Renal cortex interstitium (tissue), 11 donors: ENCODE results near the gene RCOR3. TPM values are rescaled to one million over a fixed set of nuclear protein-coding genes. Genes with fewer than 3 reads are reported as not detected.
"Not testable (repeated sequence)": the region's sequence is repeated elsewhere in the genome, so short reads cannot be mapped to it uniquely, and the experiment has no call there.

Experiments
- DNase-seq, 11 donors: peaks; one replicate each; pipeline ENCODE4 v3.0.0-alpha.2; 2013; ENCODE audit warnings: low read depth in 9 of 11, low spot score in 4 of 11; ENCODE audit errors: extremely low read depth in 1 of 11
- polyA plus RNA-seq, 3 donors: library from polyadenylated mRNA; unstranded; fragments of 120-200 nt; gene quantifications; one replicate each; pipeline ENCODE4 v1.2.1, GENCODE V29; 2013; ENCODE audit not compliant: insufficient read length in 3 of 3

RCOR3 gene
- polyA plus RNA-seq, 3 donors, result 69.3 to 106 (median 76.8) TPM

DNA sequence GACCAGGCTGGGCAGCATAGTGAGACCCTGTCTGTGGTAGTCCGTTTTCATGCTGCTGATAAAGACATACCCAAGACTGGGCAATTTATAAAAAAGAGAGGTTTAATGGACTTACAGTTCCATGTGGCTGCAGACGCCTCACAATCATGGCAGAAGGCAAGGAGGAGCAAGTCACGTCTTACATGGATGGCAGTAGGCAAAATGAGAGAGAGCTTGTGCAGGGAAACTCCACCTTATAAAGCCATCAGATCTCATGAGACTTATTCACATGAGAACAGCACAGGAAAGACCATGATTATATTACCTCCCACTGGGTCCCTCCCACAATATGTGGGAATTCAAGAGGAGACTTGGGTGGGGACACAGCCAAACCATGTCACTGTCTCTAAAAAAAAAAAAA lies 92.9 kb downstream of the RCOR3 start:
- not testable (repeated sequence) for DNase-seq

DNA sequence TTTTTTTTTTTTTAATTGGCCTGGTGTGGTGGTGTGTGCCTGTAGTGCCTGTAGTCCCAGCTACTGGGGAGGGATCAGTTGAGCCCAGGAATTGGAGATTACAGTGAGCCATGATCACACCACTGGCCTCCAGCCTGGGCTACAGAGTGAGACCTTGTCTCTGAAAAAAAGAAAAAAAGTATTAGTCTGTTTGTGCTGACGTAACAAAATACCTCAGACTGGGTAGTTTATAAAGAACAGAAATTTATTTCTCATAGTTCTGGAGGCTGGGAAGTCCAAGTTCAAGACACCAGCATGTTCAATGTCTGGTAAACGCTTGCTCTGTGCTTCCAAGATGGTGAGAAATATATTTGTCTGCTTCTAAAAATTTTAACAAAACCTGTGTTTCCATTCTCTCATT lies 93.3 kb downstream of the RCOR3 start:
- no peak for DNase-seq

DNA sequence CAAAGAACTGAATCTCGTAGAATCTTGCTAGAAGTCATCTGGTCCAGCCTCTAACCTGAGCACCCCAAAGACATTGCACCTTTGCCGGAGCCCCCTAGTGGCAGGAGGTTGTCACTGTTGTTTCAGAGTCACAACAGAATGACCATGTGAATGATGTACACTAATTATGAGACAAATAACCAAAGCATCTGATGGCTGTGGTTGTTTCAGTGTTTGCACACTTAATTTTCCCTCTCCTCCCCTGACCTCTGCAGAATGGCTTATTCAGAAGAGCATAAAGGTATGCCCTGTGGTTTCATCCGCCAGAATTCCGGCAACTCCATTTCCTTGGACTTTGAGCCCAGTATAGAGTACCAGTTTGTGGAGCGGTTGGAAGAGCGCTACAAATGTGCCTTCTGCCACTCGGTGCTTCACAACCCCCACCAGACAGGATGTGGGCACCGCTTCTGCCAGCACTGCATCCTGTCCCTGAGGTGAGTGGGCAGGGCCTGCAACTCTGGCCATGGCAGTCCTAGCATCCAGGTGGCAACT lies 93.9 kb downstream of the RCOR3 start:
- no peak for DNase-seq

DNA sequence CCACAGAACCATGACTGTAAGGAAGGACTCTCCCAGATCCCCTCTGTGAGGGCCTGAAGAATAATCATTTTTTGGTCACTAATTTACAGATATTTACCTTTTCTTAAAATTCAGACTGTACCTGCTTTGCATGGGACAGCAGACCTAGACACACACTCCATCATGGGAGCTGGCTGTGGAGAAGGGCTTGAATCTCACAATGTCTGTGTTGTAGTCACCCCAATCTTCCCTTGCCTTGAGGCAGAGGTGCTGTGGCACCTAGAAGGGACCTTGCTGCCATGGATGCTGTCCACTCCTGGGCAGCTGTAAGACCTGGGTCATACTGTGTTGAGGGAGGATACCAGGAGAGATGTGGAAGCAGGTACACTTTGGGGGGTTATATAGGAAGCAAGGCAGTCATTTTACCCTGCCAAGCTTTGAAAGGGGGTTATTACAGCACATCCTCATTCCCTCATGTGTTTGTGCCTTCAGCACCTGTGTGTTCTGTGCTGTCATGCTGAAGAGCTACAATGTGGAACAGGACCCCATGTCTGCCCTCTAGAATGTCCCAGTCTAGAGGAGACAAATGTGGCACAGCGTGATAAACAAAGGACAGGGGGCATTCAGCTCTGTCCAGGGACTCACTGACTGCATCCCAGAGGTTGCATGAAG lies 94.5 kb downstream of the RCOR3 start:
- no peak for DNase-seq

DNA sequence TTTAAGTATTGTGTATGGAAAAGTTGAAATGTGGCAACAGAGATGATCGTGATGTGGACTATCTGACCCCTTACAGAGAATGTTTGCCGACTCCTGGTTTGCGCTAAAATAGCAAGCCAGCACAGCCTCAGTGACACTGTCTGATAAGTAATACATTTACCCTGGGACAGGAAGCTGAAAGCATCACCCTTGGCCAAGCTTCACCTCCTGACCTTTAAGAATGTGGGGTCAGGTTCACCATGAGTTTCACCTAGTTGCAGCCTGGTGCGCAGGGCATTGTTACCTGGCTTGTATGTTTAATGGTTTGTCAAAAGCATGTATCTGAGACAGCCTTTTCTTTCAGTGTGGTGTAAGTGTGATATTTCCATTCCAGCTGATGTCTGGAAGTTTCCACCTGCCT lies 96.7 kb downstream of the RCOR3 start:
- DNase-seq, result no peak

DNA sequence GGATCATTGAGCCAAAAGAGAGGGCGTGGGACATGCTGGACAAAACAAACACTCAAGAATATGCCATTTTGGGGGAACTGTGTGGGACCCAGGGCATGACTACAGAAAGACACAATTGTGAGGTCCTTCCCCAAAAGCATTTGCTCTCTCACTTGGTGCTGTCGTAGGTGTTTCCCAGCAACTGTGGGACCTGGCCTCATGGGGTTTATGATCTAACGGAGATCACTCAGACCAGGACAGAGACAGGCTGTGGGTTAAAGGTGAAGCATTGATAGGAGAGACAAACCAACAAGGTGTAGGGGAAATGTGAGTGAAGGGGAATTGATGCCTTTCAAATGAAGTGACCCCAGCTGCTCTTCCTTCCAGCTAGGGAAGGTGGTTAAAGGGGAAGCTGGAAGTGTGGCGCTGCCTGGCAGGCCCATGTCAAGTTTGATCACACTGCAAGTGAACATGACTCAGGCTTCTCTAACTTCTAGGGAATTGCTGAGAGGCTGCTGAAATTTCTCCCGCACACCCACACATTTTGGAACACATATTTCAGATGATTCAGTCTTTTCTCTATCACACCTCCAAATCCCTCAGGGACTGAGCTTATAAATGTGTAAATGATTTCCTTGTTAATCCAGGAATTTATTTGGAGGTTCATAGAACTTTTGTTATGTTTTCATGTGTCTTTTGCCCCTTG lies 97.7 kb downstream of the RCOR3 start:
- no peak for DNase-seq

DNA sequence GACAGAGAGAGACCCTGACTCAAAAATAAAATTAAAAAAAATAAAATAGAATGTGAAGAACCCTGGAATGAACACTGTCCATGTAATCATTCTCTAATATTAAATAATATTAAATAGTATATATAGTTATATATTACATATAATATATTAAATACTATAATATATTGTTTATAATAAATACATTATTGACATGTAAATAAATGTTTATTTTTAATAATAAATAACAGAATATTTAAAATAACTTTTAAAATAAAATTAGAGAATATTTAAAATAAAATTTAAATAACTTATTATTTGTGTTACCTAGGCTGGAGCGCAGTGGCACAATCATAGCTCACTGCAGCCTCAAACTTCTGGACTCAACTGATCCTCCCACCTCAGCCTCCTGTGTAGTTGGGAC lies 99.5 kb downstream of the RCOR3 start:
- DNase-seq, result no peak

DNA sequence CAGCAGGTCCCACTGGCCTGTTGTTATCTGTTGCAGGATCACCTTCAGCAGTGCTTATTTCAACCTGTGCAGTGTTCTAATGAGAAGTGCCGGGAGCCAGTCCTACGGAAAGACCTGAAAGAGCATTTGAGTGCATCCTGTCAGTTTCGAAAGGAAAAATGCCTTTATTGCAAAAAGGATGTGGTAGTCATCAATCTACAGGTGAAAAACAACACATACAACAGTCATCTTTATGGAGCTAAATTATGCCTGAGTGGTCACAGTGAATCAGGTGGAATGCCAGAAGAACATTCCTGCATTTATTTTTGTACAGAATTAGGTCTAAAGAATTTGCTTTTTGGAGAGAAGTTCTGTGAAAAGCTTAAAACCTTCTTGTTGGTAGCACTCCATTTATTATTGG lies 100.7 kb downstream of the RCOR3 start:
- no peak for DNase-seq

DNA sequence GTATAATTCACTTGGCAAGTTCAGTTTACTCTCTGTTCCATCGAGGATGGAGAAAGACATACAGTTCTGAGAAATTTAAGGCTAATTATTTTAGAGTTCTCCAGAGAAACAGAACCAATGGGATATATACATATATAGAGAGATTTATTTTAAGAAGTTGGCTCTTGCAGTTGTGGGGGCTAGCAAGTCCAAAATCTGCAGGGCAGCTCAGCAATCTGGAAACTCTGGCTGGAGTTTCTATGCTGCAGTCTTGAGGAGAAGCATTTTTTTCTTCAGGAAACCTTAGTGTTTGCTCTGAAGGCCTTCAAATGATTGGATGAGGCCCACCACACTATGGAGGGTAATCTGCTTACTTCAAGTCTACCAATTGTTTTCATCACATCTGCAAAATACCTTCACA lies 102.0 kb downstream of the RCOR3 start:
- no peak for DNase-seq

Other genes with a start within 250 kb of the RCOR3 start
- under 1 TPM; 0.26 to 0.73 (median 0.31) TPM for gene KCNH1, start 125.2 kb upstream of the RCOR3 start, polyA plus RNA-seq
- 10 to 100 TPM; 13.2 to 29.0 (median 18.3) TPM for gene TRAF5, start 67.5 kb downstream of the RCOR3 start, polyA plus RNA-seq
- gene RD3, start 232.8 kb downstream of the RCOR3 start, polyA plus RNA-seq, result under 1 TPM; 0.26 to 0.55 (median 0.30) TPM